Measurements from ENCODE around the gene VPS11. TPM values are rescaled to one million over a fixed set of nuclear protein-coding genes. Genes with fewer than 3 reads are reported as not detected.

The VPS11 gene
- total RNA-seq, 2 experiments from 2014 or later = 76.4 to 84.3 TPM

GRCh38 chr11:119051440-119052162 is 16.0 kb upstream of the VPS11 start:
- no peak for TF ChIP-seq CTCF (IDR thresholded peaks at IDR 0.05)
- peaks cover 23% of the 10 kb centered on the region for H3K4me1 Mint-ChIP-seq (ENCODE audit: low read depth)
- peaks cover 94% of the 10 kb centered on the region for H3K36me3 Mint-ChIP-seq (ENCODE audit: low read depth)
- no peak overlapping the region for H3K27ac ChIP-seq (ENCODE audit: low read depth in 1 of 2, low read length in 2 of 2)
- no peaks in the 10 kb centered on the region for H3K27me3 ChIP-seq (ENCODE audit: control insufficient read depth in 1 of 2, insufficient read depth in 2 of 2, low read length in 2 of 2)
- peak; percentile 20 for ATAC-seq (ENCODE audit: poor library complexity)
- H3K36me3 ChIP-seq (ENCODE audit: insufficient read depth, low read length) = peaks cover 90% of the 10 kb centered on the region
- no peak overlapping the region for H3K4me3 ChIP-seq (ENCODE audit: low read length)
- intact Hi-C loops (cut with DNase I, micrococcal nuclease) = loop anchor here in 1 of 2 experiments (5.0 kb wide), 1 partner anchor 184 kb away; no protein-coding TSS in a partner anchor
- no peak overlapping the region for H3K4me3 Mint-ChIP-seq
- ChIA-PET CTCF (no interaction called here), POLR2A (interaction anchor here (1.5 to 1.6 kb wide), 2 partner anchors 33 to 51 kb away, joined by 3 to 5 read pairs; partner anchors contain the start of gene TRAPPC4)
- H3K27me3 Mint-ChIP-seq = no peaks in the 10 kb centered on the region
- H3K4me1 ChIP-seq (ENCODE audit: insufficient read depth, low read length) = peaks cover 32% of the 10 kb centered on the region
- peak overlapping the region; percentile 27 for H3K27ac Mint-ChIP-seq
- peak in 2 of 14 experiments; percentile 68 to 76 for DNase-seq
- H3K9me3 ChIP-seq (ENCODE audit: control insufficient read depth in 1 of 2, insufficient read depth in 1 of 2, low read length in 2 of 2) = no peaks in the 10 kb centered on the region
- no peaks in the 10 kb centered on the region for H3K9me3 Mint-ChIP-seq

- intact Hi-C loops (cut with DNase I, micrococcal nuclease) = loop anchor here in 1 of 2 experiments (5.0 kb wide), 1 partner anchor 185 kb away; no protein-coding TSS in a partner anchor
- Mint-ChIP-seq H3K4me1 (ENCODE audit: low read depth) (peaks cover 29% of the 10 kb centered on the region), H3K27ac (no peak overlapping the region), H3K27me3 (no peaks in the 10 kb centered on the region), H3K9me3 (no peaks in the 10 kb centered on the region), H3K36me3 (ENCODE audit: low read depth) (peaks cover 95% of the 10 kb centered on the region), H3K4me3 (peak overlapping the region; percentile 15)
- H3K27me3 ChIP-seq (ENCODE audit: control insufficient read depth in 1 of 2, insufficient read depth in 2 of 2, low read length in 2 of 2) = no peaks in the 10 kb centered on the region
- ChIA-PET POLR2A (interaction anchor here (1.6 kb wide), 1 partner anchor 33 kb away, joined by 5 read pairs; the partner anchor contains the start of gene TRAPPC4), CTCF (no interaction called here)
- no peak for ATAC-seq (ENCODE audit: poor library complexity)
- H3K27ac ChIP-seq (ENCODE audit: low read depth in 1 of 2, low read length in 2 of 2) = no peak overlapping the region
- no peak overlapping the region for H3K4me3 ChIP-seq (ENCODE audit: low read length)
- TF ChIP-seq CTCF (IDR thresholded peaks at IDR 0.05) = no peak
- no peak for DNase-seq
- H3K9me3 ChIP-seq (ENCODE audit: control insufficient read depth in 1 of 2, insufficient read depth in 1 of 2, low read length in 2 of 2) = no peaks in the 10 kb centered on the region
- H3K4me1 ChIP-seq (ENCODE audit: insufficient read depth, low read length) = peaks cover 32% of the 10 kb centered on the region
- H3K36me3 ChIP-seq (ENCODE audit: insufficient read depth, low read length) = peaks cover 83% of the 10 kb centered on the region
Observed at GRCh38 chr11:119052163-119052814, 15.3 kb upstream of the VPS11 start.

GRCh38 chr11:119054418-119054817 is 13.2 kb upstream of the VPS11 start:
- H3K4me3 Mint-ChIP-seq = peak overlapping the region; percentile 65

More at GRCh38 chr11:119054418-119054817, 13.2 kb upstream of the VPS11 start:
- no peaks in the 10 kb centered on the region for H3K9me3 Mint-ChIP-seq
- no peak for DNase-seq
- CTCF ChIA-PET = no interaction called here
- TF ChIP-seq CTCF (IDR thresholded peaks at IDR 0.05) = no peak
- POLR2A ChIA-PET = no interaction called here
- intact Hi-C loops (cut with DNase I, micrococcal nuclease) = loop anchor here in 1 of 2 experiments (5.0 kb wide), 1 partner anchor 187 kb away; no protein-coding TSS in a partner anchor
- H3K27me3 ChIP-seq (ENCODE audit: control insufficient read depth in 1 of 2, insufficient read depth in 2 of 2, low read length in 2 of 2) = no peaks in the 10 kb centered on the region
- no peak overlapping the region for H3K27ac ChIP-seq (ENCODE audit: low read depth in 1 of 2, low read length in 2 of 2)
- H3K4me1 ChIP-seq (ENCODE audit: insufficient read depth, low read length) = peaks cover 43% of the 10 kb centered on the region
- no peak overlapping the region for H3K4me3 ChIP-seq (ENCODE audit: low read length)
- ATAC-seq (ENCODE audit: poor library complexity) = no peak
- H3K36me3 ChIP-seq (ENCODE audit: insufficient read depth, low read length) = peaks cover 62% of the 10 kb centered on the region
- no peak overlapping the region for H3K27ac Mint-ChIP-seq
- no peaks in the 10 kb centered on the region for H3K27me3 Mint-ChIP-seq
- peaks cover 40% of the 10 kb centered on the region for H3K4me1 Mint-ChIP-seq (ENCODE audit: low read depth)
- H3K36me3 Mint-ChIP-seq (ENCODE audit: low read depth) = peaks cover 84% of the 10 kb centered on the region
- H3K9me3 ChIP-seq (ENCODE audit: control insufficient read depth in 1 of 2, insufficient read depth in 1 of 2, low read length in 2 of 2) = no peaks in the 10 kb centered on the region

Data from CD4-positive, alpha-beta T cell (primary cell).